ENCODE data around the gene ARMH4.

GRCh38 chr14:57981817-57982560, 170.0 kb downstream of the ARMH4 start:
- no peak for TF ChIP-seq POLR2AphosphoS5 (IDR thresholded peaks at IDR 0.05)
- TF ChIP-seq POLR2A (IDR thresholded peaks at IDR 0.05), result no peak
- no peak for TF ChIP-seq CTCF (IDR thresholded peaks at IDR 0.05)

Data from gastroesophageal sphincter (tissue), 3 donors.